ENCODE results near the gene CLCN7.
"Not testable (repeated sequence)": the region's sequence is repeated elsewhere in the genome, so short reads cannot be mapped to it uniquely, and the experiment has no call there.

The CLCN7 gene

GRCh38 chr16:1487395-1488053 lies 12.7 kb upstream of the CLCN7 start:
- no peak overlapping the region for H3K4me3 ChIP-seq (replicated peaks in 1 of 2; ENCODE audit: low read depth in 2 of 2, low read length in 2 of 2)
- TF ChIP-seq CTCF (IDR thresholded peaks at IDR 0.05; ENCODE audit: low read depth, low read length), result no peak
- no peak for DNase-seq (ENCODE audit: low read depth in 2 of 2)

- no peak for TF ChIP-seq CTCF (IDR thresholded peaks at IDR 0.05; ENCODE audit: low read depth, low read length)
- DNase-seq (ENCODE audit: low read depth in 2 of 2), result no peak
- no peak overlapping the region for H3K4me3 ChIP-seq (replicated peaks in 1 of 2; ENCODE audit: low read depth in 2 of 2, low read length in 2 of 2)
Measured at GRCh38 chr16:1486551-1487390, 11.9 kb upstream of the CLCN7 start.

GRCh38 chr16:1485847-1486496 lies 11.1 kb upstream of the CLCN7 start:
- no peak overlapping the region for H3K4me3 ChIP-seq (replicated peaks in 1 of 2; ENCODE audit: low read depth in 2 of 2, low read length in 2 of 2)
- TF ChIP-seq CTCF (IDR thresholded peaks at IDR 0.05; ENCODE audit: low read depth, low read length), result no peak

GRCh38 chr16:1481906-1482835 lies 7.3 kb upstream of the CLCN7 start:
- H3K4me3 ChIP-seq (replicated peaks in 1 of 2; ENCODE audit: low read depth in 2 of 2, low read length in 2 of 2), result no peak overlapping the region
- TF ChIP-seq CTCF (IDR thresholded peaks at IDR 0.05; ENCODE audit: low read depth, low read length), result no peak
- no peak for DNase-seq (ENCODE audit: low read depth in 2 of 2)

More at GRCh38 chr16:1485847-1486496, 11.1 kb upstream of the CLCN7 start:
- DNase-seq (ENCODE audit: low read depth in 2 of 2), result no peak

GRCh38 chr16:1478937-1479336 lies 4.1 kb upstream of the CLCN7 start:
- not testable (repeated sequence) for DNase-seq (ENCODE audit: low read depth in 2 of 2); H3K4me3 ChIP-seq (replicated peaks in 1 of 2; ENCODE audit: low read depth in 2 of 2, low read length in 2 of 2)

GRCh38 chr16:1477033-1477432 lies 2.2 kb upstream of the CLCN7 start:
- no peak overlapping the region for H3K4me3 ChIP-seq (replicated peaks in 1 of 2; ENCODE audit: low read depth in 2 of 2, low read length in 2 of 2)
- TF ChIP-seq CTCF (IDR thresholded peaks at IDR 0.05; ENCODE audit: low read depth, low read length), result no peak
- no peak for DNase-seq (ENCODE audit: low read depth in 2 of 2)

Measured in cardiac fibroblast (primary cell).